ENCODE results near the gene TP53RK. TPM values are rescaled to one million over a fixed set of nuclear protein-coding genes. Genes with fewer than 3 reads are reported as not detected.

Gene TP53RK
- total and polyA plus RNA-seq, 2 of the 4 experiments (the other 2 are of a cell fraction) = 8.7 to 10.6 TPM

- CTCF ChIA-PET = interaction anchor here (0.6 kb wide), 1 partner anchor 164 kb away, joined by 3 read pairs; no protein-coding TSS in a partner anchor
These were observed 40.2 kb downstream of the TP53RK start for GRCh38 chr20:46648903-46649649.

More at GRCh38 chr20:46648903-46649649, 40.2 kb downstream of the TP53RK start:
- H3K79me1 ChIP-seq (ENCODE audit: low read depth in 1 of 2, low read length in 2 of 2) = no peaks in the 10 kb centered on the region
- H3K9me1 ChIP-seq (ENCODE audit: insufficient read depth, low read length) = no peaks in the 10 kb centered on the region
- no peak for TF ChIP-seq POLR2A (IDR thresholded peaks at IDR 0.05; ENCODE audit: low read depth, low read length)
- no peak for TF ChIP-seq BHLHE40 (IDR thresholded peaks at IDR 0.05; ENCODE audit: low read depth, low read length)
- TF ChIP-seq NFE2L2 (IDR thresholded peaks at IDR 0.05; ENCODE audit: low read depth, low read length) = no peak
- TF ChIP-seq RFX5 (IDR thresholded peaks at IDR 0.05; ENCODE audit: low read depth, low read length) = no peak
- no peak for TF ChIP-seq FOS (IDR thresholded peaks at IDR 0.05; ENCODE audit: low read depth, low read length)
- TF ChIP-seq CHD1 (IDR thresholded peaks at IDR 0.05; ENCODE audit: low read depth, low read length) = no peak
- no peak for TF ChIP-seq RAD21 (IDR thresholded peaks at IDR 0.05; ENCODE audit: low read length)
- no peak for TF ChIP-seq MAFK (IDR thresholded peaks at IDR 0.05; ENCODE audit: low read depth, low read length)
- TF ChIP-seq, protein P1, sequence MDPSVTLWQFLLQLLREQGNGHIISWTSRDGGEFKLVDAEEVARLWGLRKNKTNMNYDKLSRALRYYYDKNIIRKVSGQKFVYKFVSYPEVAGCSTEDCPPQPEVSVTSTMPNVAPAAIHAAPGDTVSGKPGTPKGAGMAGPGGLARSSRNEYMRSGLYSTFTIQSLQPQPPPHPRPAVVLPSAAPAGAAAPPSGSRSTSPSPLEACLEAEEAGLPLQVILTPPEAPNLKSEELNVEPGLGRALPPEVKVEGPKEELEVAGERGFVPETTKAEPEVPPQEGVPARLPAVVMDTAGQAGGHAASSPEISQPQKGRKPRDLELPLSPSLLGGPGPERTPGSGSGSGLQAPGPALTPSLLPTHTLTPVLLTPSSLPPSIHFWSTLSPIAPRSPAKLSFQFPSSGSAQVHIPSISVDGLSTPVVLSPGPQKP (IDR thresholded peaks at IDR 0.05; ENCODE audit: borderline replicate concordance, low read depth, low read length) = no peak
- no peak for TF ChIP-seq MXI1 (IDR thresholded peaks at IDR 0.05; ENCODE audit: borderline replicate concordance, low read depth, low read length)
- TF ChIP-seq USF2 (IDR thresholded peaks at IDR 0.05; ENCODE audit: low read depth, low read length) = no peak
- no peak for TF ChIP-seq CEBPB (IDR thresholded peaks at IDR 0.05; ENCODE audit: low read depth, low read length)
- no peak for TF ChIP-seq SMC3 (IDR thresholded peaks at IDR 0.05; ENCODE audit: low read depth, low read length)
- intact Hi-C loops (cut with micrococcal nuclease) = no loop called here
- DNase-seq = no peak
- no peak overlapping the region for H3K14ac ChIP-seq (replicated peaks; ENCODE audit: low read depth, low read length)
- no peak overlapping the region for H3K9ac ChIP-seq (ENCODE audit: low read depth, low read length)
- no peak overlapping the region for H3K4me3 ChIP-seq (ENCODE audit: insufficient read depth, low read depth, low read length)
- no peak overlapping the region for H4K5ac ChIP-seq (ENCODE audit: low read depth, low read length)
- POLR2A ChIA-PET (ENCODE audit: unreplicated experiment) = no interaction called here
- peaks cover 3% of the 10 kb centered on the region; the same call in 1 of the 2 replicates for H3K4me1 ChIP-seq (ENCODE audit: control insufficient read depth, insufficient read depth, low read length)
- no peak overlapping the region for H3K56ac ChIP-seq (ENCODE audit: extremely low read depth, insufficient read depth, low read length)
- H2BK120ac ChIP-seq (ENCODE audit: low read depth, low read length) = no peak overlapping the region
- no peaks in the 10 kb centered on the region for H3K36me3 ChIP-seq (ENCODE audit: control insufficient read depth, insufficient read depth, low read length)
- no peak overlapping the region for H2BK15ac ChIP-seq (ENCODE audit: low read depth, low read length)
- ATAC-seq (ENCODE audit: low read depth) = no peak
- no peak overlapping the region for H4K91ac ChIP-seq (ENCODE audit: insufficient read depth, low read depth, low read length)
- no peak overlapping the region for H3K4me2 ChIP-seq (ENCODE audit: low read depth, low read length)
- H2AK5ac ChIP-seq (ENCODE audit: low read depth, low read length) = no peak overlapping the region
- BruUV-seq (replicated peaks) = no TSS peak
- H3K18ac ChIP-seq (ENCODE audit: low read depth, low read length) = no peak overlapping the region
- H4K8ac ChIP-seq (ENCODE audit: low read depth in 2 of 2, low read length in 2 of 2) = no peak overlapping the region
- H3K23ac ChIP-seq (ENCODE audit: low read depth, low read length) = no peak overlapping the region
- no peak overlapping the region for H3K27ac ChIP-seq (ENCODE audit: insufficient read depth, low read length)
- no peak overlapping the region for H3K4ac ChIP-seq (ENCODE audit: low read depth, low read length)
- no peaks in the 10 kb centered on the region for H4K20me1 ChIP-seq (ENCODE audit: insufficient read depth, low read length)
- no peak overlapping the region for H2AFZ ChIP-seq (replicated peaks; ENCODE audit: low read length, poor library complexity)
- in situ Hi-C loops (cut with MboI; ENCODE audit: low sequenced_read_pairs) = no loop called here
- H2BK5ac ChIP-seq (ENCODE audit: low read depth, low read length, poor library complexity, severe bottlenecking) = no peak overlapping the region
- no peak overlapping the region for H2BK20ac ChIP-seq (ENCODE audit: low read depth, low read length)
- no peak overlapping the region for H2AK9ac ChIP-seq (replicated peaks; ENCODE audit: low read depth, low read length, poor library complexity)
- no peaks in the 10 kb centered on the region for H3K9me3 ChIP-seq (ENCODE audit: control insufficient read depth, insufficient read depth, low read length)
- peaks cover 29% of the 10 kb centered on the region for H3K27me3 ChIP-seq (ENCODE audit: control insufficient read depth, insufficient read depth, low read length)
- WGBS, 2 experiments (ENCODE audit: extremely low coverage in 2 of 2, insufficient read length in 1 of 2) = 93% methylated on average over 2 of the region's 8 CpGs; no CpG with 5 or more reads in 1 of the 2 experiments
- dilution Hi-C loops (cut with HindIII; ENCODE audit: low sequenced_read_pairs, unreplicated experiment) = no loop called here

Measured in IMR-90 (cell line).